SU-DHL-6 (cell line): ENCODE data around the gene SYCN.

ENCODE experiments used
- H2AFZ ChIP-seq: fragments of 200-600 bp; sonication (generic); 2 replicates; pipeline ENCODE4 v1.6.1; 2014; ENCODE audit warnings: low read depth, mild to moderate bottlenecking, moderate library complexity, mixed read lengths, antibody characterized with exemption, low read length; ENCODE audit not compliant: severe bottlenecking
- H3F3A ChIP-seq: fragments of 200-600 bp; shearing (Covaris generic); 2 replicates; pipeline ENCODE4 v1.6.0; 2016; ENCODE audit warnings: antibody characterized with exemption, mild to moderate bottlenecking; ENCODE audit not compliant: insufficient read depth
- H3K27ac ChIP-seq: fragments of 200-600 bp; sonication (generic); 2 replicates; pipeline ENCODE4 v1.5.1; 2016; ENCODE audit warnings: low read depth, mild to moderate bottlenecking, low read length, moderate library complexity, mixed read lengths
- H3K27me3 ChIP-seq: fragments of 200-600 bp; sonication (generic), shearing (Covaris generic); 2 replicates; pipeline ENCODE4 v1.6.0; 2014; ENCODE audit warnings: mild to moderate bottlenecking, low read length
- H3K36me3 ChIP-seq: fragments of 200-600 bp; sonication (generic); 2 replicates; pipeline ENCODE4 v1.6.1; 2014; ENCODE audit warnings: mild to moderate bottlenecking, low read length, mixed read lengths
- H3K4me2 ChIP-seq: fragments of 300-600, 200-600 bp; shearing (Covaris generic), sonication (generic); 2 replicates; pipeline ENCODE4 v1.6.0; 2014; ENCODE audit warnings: low read length, low read depth, mild to moderate bottlenecking; ENCODE audit not compliant: poor library complexity, severe bottlenecking
- H3K4me3 ChIP-seq: fragments of 200-600 bp; sonication (generic); 2 replicates; pipeline ENCODE4 v1.5.1; 2014; ENCODE audit warnings: antibody characterized with exemption, low read length, mild to moderate bottlenecking, mixed read lengths; ENCODE audit not compliant: insufficient read depth, poor library complexity, severe bottlenecking
- H3K79me2 ChIP-seq: fragments of 200-600 bp; sonication (generic); 2 replicates; pipeline ENCODE4 v1.6.1; 2014; ENCODE audit warnings: mild to moderate bottlenecking, low read length, moderate library complexity; ENCODE audit not compliant: insufficient read depth
- H3K9ac ChIP-seq: fragments of 200-600 bp; sonication (generic); 2 replicates; pipeline ENCODE4 v1.7.0; 2014; ENCODE audit warnings: mild to moderate bottlenecking, low read length
- H3K9me2 ChIP-seq: fragments of 200-600 bp; sonication (generic); replicated peaks from 2 replicates; pipeline ENCODE4 v1.6.1; 2014; ENCODE audit warnings: low read length; ENCODE audit not compliant: insufficient read depth
- H3K9me3 ChIP-seq: fragments of 200-600 bp; sonication (generic); 2 replicates; pipeline ENCODE4 v1.6.1; 2014; ENCODE audit warnings: low read length, mixed read lengths; ENCODE audit not compliant: insufficient read depth
- H4K20me1 ChIP-seq: fragments of 200-600 bp; sonication (generic); 2 replicates; pipeline ENCODE4 v1.6.1; 2014; ENCODE audit warnings: low read depth, mild to moderate bottlenecking, antibody characterized with exemption, low read length, moderate library complexity, mixed read lengths
- EZH2phosphoT487 ChIP-seq: fragments of 200-600 bp; sonication (generic), shearing (Covaris generic); conservative IDR thresholded peaks from 2 replicates; pipeline ENCODE4 v1.6.1; 2018; ENCODE audit warnings: mild to moderate bottlenecking, antibody characterized with exemption, low read length, moderate library complexity, mixed read lengths
- TF ChIP-seq, protein P1 (sequence below): fragments of 200-600 bp; sonication (generic); IDR thresholded peaks from one replicate; pipeline ENCODE4 v1.5.1; 2017; ENCODE audit warnings: antibody characterized with exemption, mild to moderate bottlenecking, low read length, moderate library complexity; ENCODE audit not compliant: insufficient read depth, poor library complexity, severe bottlenecking

SYCN gene

DNA sequence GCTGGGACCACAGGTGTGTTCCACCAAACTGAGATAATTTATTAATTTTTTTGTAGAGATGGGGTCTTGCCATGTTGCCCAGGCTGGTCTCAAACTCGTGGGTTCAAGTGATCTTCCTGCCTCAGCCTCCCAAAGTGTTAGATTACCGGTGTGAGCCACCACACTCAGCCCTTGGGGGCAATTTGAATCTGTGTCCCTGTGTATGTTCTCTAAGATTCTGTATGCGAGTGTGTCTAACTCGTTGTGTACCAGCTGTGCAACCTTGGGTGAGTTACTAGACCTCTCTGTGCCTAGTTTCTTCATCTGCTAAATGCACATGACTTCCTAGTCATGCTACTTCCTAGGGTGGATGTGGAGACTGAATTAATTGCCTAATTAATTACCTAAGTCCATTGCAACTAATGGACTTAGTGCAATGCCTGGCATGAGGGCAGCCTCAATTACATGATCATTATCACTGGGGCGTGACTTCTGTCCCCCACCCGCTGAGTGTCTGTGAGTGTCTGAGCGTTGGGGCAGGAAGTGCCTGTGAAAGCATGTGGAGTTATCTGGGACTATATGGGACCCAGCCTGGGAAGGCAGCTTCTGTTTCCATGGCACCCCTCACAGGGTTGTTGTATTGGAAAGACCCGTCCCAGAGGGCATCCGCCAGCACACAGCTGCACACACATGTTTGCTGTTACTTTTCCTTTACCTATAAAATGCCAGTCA lies 9.1 kb downstream of the SYCN start:
- no peak overlapping the region for H2AFZ ChIP-seq
- H3K9ac ChIP-seq = no peak overlapping the region
- H3K27ac ChIP-seq = no peak overlapping the region
- H3F3A ChIP-seq = no peaks in the 10 kb centered on the region
- no peaks in the 10 kb centered on the region for H3K79me2 ChIP-seq
- no peak overlapping the region for H3K4me2 ChIP-seq
- TF ChIP-seq EZH2phosphoT487 = no peak
- TF ChIP-seq, protein P1, sequence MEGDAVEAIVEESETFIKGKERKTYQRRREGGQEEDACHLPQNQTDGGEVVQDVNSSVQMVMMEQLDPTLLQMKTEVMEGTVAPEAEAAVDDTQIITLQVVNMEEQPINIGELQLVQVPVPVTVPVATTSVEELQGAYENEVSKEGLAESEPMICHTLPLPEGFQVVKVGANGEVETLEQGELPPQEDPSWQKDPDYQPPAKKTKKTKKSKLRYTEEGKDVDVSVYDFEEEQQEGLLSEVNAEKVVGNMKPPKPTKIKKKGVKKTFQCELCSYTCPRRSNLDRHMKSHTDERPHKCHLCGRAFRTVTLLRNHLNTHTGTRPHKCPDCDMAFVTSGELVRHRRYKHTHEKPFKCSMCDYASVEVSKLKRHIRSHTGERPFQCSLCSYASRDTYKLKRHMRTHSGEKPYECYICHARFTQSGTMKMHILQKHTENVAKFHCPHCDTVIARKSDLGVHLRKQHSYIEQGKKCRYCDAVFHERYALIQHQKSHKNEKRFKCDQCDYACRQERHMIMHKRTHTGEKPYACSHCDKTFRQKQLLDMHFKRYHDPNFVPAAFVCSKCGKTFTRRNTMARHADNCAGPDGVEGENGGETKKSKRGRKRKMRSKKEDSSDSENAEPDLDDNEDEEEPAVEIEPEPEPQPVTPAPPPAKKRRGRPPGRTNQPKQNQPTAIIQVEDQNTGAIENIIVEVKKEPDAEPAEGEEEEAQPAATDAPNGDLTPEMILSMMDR = no peak
- no peaks in the 10 kb centered on the region for H3K9me2 ChIP-seq
- no peak overlapping the region for H3K4me3 ChIP-seq
- no peaks in the 10 kb centered on the region for H4K20me1 ChIP-seq
- H3K27me3 ChIP-seq = no peaks in the 10 kb centered on the region
- no peaks in the 10 kb centered on the region for H3K36me3 ChIP-seq
- H3K9me3 ChIP-seq = no peaks in the 10 kb centered on the region

DNA sequence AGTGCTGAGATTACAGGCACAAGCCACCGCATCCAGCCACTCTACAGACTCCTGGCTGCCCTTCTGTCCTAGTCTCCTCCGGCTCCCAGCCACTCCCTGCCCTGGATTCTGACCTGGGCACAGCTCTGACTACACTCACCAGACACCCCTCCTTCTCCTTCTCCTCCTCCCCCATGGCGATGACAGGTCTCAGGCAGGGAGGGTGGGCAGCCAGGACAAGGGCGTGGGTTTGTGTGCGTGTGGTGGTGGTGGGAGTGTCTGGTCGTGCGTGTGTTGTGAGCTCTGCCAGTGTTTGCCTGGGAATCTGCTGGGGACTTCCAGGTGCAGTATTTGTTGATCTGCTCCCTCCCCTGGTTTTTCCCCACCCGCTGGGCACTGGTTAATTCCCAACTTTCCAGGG lies 10.3 kb downstream of the SYCN start:
- no peak for TF ChIP-seq EZH2phosphoT487
- TF ChIP-seq, protein P1 = no peak
- Histone ChIP-seq H3K36me3 (no peaks in the 10 kb centered on the region), H3K27ac (no peak overlapping the region), H4K20me1 (no peaks in the 10 kb centered on the region), H2AFZ (no peak overlapping the region), H3K4me2 (no peak overlapping the region), H3K9ac (no peak overlapping the region), H3F3A (no peaks in the 10 kb centered on the region), H3K9me3 (no peaks in the 10 kb centered on the region), H3K4me3 (no peak overlapping the region), H3K9me2 (no peaks in the 10 kb centered on the region), H3K27me3 (no peaks in the 10 kb centered on the region), H3K79me2 (no peaks in the 10 kb centered on the region)

DNA sequence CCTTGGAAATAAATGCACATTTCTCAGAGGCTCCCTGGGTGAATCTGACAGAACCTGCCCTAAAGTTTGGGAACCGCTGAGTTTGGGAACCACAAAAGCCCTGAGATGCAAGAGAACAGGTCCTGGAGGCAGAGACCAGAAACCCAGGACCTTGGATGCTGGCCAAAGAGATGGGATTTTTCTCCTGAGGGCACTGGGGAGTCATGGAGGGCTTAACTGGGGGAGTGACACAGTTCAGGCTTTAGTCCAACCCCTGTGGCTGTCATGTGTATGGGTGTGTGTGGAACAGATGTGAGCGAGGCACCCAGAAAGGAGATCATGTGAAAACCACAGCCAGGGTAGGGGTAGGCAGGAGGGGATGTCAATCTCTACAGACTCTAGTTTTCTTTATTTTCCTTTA lies 11.2 kb downstream of the SYCN start:
- Histone ChIP-seq H3F3A (no peaks in the 10 kb centered on the region), H4K20me1 (no peaks in the 10 kb centered on the region), H3K27me3 (no peaks in the 10 kb centered on the region), H3K27ac (no peak overlapping the region), H3K4me2 (no peak overlapping the region), H3K36me3 (no peaks in the 10 kb centered on the region), H2AFZ (no peak overlapping the region), H3K79me2 (no peaks in the 10 kb centered on the region), H3K9me2 (no peaks in the 10 kb centered on the region), H3K9me3 (no peaks in the 10 kb centered on the region), H3K9ac (no peak overlapping the region), H3K4me3 (no peak overlapping the region)
- TF ChIP-seq, protein P1 = no peak
- TF ChIP-seq EZH2phosphoT487 = no peak
